Erythroblast (primary cell): ENCODE measurements around the gene TTLL3.

Source experiments
- GATA1 ChIP-seq: IDR thresholded peaks from 2 replicates; pipeline ENCODE4 v1.6.1; 2011; ENCODE audit warnings: low read depth, mild to moderate bottlenecking, control low read depth, low read length, moderate library complexity
- POLR2A ChIP-seq: IDR thresholded peaks from 2 replicates; pipeline ENCODE4 v1.6.1; 2011; ENCODE audit warnings: mild to moderate bottlenecking, low read length

- no peak for TF ChIP-seq POLR2A
- TF ChIP-seq GATA1, result no peak
These were observed 15.7 kb upstream of the TTLL3 start for GRCh38 chr3:9794400-9794799.
